ENCODE measurements around the gene MYO15A.

MYO15A gene

GRCh38 chr17:18102640-18103039 is 5.9 kb upstream of the MYO15A start:
- no peak for DNase-seq

- no peak for DNase-seq
Measured at GRCh38 chr17:18105027-18105426, 3.5 kb upstream of the MYO15A start.

GRCh38 chr17:18105595-18105994 is 3.0 kb upstream of the MYO15A start:
- DNase-seq, result no peak

- no peak for DNase-seq
Measured at GRCh38 chr17:18106211-18106610, 2.3 kb upstream of the MYO15A start.

GRCh38 chr17:18107061-18107790 is 1.3 kb upstream of the MYO15A start:
- DNase-seq, result no peak

- no peak for DNase-seq
Measured at GRCh38 chr17:18107971-18108370, 585 bp upstream of the MYO15A start.

GRCh38 chr17:18109935-18110485 is 1.5 kb downstream of the MYO15A start:
- DNase-seq, result no peak

GRCh38 chr17:18110636-18111145 is 2.1 kb downstream of the MYO15A start:
- DNase-seq, result no peak

- no peak for DNase-seq
Measured at GRCh38 chr17:18111330-18111971, 2.9 kb downstream of the MYO15A start.

GRCh38 chr17:18115517-18115916 is 7.0 kb downstream of the MYO15A start:
- DNase-seq, result no peak

GRCh38 chr17:18116078-18116477 is 7.5 kb downstream of the MYO15A start:
- no peak for DNase-seq

- no peak for DNase-seq
Measured at GRCh38 chr17:18117533-18117932, 9.0 kb downstream of the MYO15A start.

- no peak for DNase-seq
Measured at GRCh38 chr17:18117982-18118975, 9.7 kb downstream of the MYO15A start.

GRCh38 chr17:18119166-18119745 is 10.7 kb downstream of the MYO15A start:
- no peak for DNase-seq

GRCh38 chr17:18119938-18120337 is 11.4 kb downstream of the MYO15A start:
- DNase-seq, result no peak

GRCh38 chr17:18120461-18121017 is 12.0 kb downstream of the MYO15A start:
- DNase-seq, result no peak

GRCh38 chr17:18121144-18121910 is 12.8 kb downstream of the MYO15A start:
- DNase-seq, result no peak

- DNase-seq, result no peak
Measured at GRCh38 chr17:18122990-18123753, 14.6 kb downstream of the MYO15A start.

- no peak for DNase-seq
Measured at GRCh38 chr17:18124345-18125126, 16.0 kb downstream of the MYO15A start.

Measured in fibroblast of skin of abdomen (primary cell).